ENCODE data around the gene CA12.

DNA sequence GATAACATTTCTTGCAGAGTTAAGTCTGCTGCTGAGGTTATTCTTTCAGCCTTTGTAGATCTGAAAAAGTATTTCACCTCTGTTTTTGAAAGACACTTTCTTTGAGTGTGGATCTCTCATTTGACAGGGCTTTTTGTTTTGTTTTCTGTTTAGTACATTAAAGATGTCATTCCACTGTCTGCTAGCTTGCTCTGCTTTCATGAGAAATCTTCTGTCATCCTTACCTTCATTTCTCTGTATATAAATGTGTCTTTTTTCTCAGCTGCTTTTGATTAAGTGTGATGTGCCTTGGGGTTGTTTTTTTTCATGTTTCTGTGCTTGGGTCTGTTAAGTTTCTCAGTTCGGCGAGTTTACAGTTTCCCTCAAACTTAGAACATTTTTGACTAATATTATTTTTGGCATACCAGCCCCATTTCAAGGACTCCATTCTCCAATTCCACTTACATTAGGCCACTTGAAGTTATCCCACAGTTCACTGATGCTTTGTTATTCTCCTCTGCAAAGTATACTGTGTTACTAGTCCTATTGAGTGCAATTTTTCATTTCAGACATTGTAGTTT is 43.9 kb upstream of the CA12 start:
- TF ChIP-seq EZH2phosphoT487 (IDR thresholded peaks at IDR 0.05; ENCODE audit: borderline replicate concordance) = no peak
- TF ChIP-seq, protein P1, sequence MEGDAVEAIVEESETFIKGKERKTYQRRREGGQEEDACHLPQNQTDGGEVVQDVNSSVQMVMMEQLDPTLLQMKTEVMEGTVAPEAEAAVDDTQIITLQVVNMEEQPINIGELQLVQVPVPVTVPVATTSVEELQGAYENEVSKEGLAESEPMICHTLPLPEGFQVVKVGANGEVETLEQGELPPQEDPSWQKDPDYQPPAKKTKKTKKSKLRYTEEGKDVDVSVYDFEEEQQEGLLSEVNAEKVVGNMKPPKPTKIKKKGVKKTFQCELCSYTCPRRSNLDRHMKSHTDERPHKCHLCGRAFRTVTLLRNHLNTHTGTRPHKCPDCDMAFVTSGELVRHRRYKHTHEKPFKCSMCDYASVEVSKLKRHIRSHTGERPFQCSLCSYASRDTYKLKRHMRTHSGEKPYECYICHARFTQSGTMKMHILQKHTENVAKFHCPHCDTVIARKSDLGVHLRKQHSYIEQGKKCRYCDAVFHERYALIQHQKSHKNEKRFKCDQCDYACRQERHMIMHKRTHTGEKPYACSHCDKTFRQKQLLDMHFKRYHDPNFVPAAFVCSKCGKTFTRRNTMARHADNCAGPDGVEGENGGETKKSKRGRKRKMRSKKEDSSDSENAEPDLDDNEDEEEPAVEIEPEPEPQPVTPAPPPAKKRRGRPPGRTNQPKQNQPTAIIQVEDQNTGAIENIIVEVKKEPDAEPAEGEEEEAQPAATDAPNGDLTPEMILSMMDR (conservative IDR thresholded peaks at IDR 0.05; ENCODE audit: low read length) = no peak
